Osteoblast (primary cell): ENCODE measurements around the gene BDKRB2. TPM values are rescaled to one million over a fixed set of nuclear protein-coding genes. Genes with fewer than 3 reads are reported as not detected.

Source experiments
- DNase-seq: peaks from one replicate; pipeline ENCODE4 v3.0.0; 2011; ENCODE audit warnings: low spot score, mixed read lengths; ENCODE audit not compliant: insufficient read length; ENCODE audit errors: missing footprints
- H2AFZ ChIP-seq: 2 replicates; pipeline ENCODE4 v1.6.0; 2011; ENCODE audit warnings: mild to moderate bottlenecking, low read length
- H3K27ac ChIP-seq: 2 replicates; pipeline ENCODE4 v1.5.1; 2011; ENCODE audit warnings: mild to moderate bottlenecking, low read depth, low read length, moderate library complexity
- H3K27me3 ChIP-seq: 2 replicates; pipeline ENCODE4 v1.6.0; 2012; ENCODE audit warnings: mild to moderate bottlenecking, control low read depth, inconsistent platforms, low read length, moderate library complexity; ENCODE audit not compliant: insufficient read depth
- H3K36me3 ChIP-seq: 2 replicates; pipeline ENCODE4 v1.5.1; 2011; ENCODE audit warnings: mild to moderate bottlenecking, low read length, control low read depth, moderate library complexity; ENCODE audit not compliant: insufficient read depth
- H3K4me1 ChIP-seq: 2 replicates; pipeline ENCODE4 v1.5.1; 2011; ENCODE audit warnings: mild to moderate bottlenecking, low read length, control low read depth, moderate library complexity; ENCODE audit not compliant: insufficient read depth
- H3K4me2 ChIP-seq: 2 replicates; pipeline ENCODE4 v1.6.0; 2011; ENCODE audit warnings: mild to moderate bottlenecking, low read length; ENCODE audit not compliant: insufficient read depth
- H3K4me3 ChIP-seq: fragments of 200-600 bp; sonication (generic); 3 replicates; pipeline ENCODE4 v1.5.1; 2012; ENCODE audit warnings: mild to moderate bottlenecking, low read length, inconsistent platforms; ENCODE audit not compliant: insufficient read depth
- H3K79me2 ChIP-seq: 2 replicates; pipeline ENCODE4 v1.6.0; 2012; ENCODE audit warnings: mild to moderate bottlenecking, low read length, control low read depth, inconsistent platforms; ENCODE audit not compliant: insufficient read depth
- H3K9me3 ChIP-seq: 2 replicates; pipeline ENCODE4 v1.5.1; 2011; ENCODE audit warnings: low read depth, low read length, control low read depth
- H4K20me1 ChIP-seq: 2 replicates; pipeline ENCODE4 v1.6.0; 2012; ENCODE audit warnings: mild to moderate bottlenecking, low read length, control low read depth; ENCODE audit not compliant: insufficient read depth
- total RNA-seq: library from RNA; depleted of rRNA; stranded (reverse); fragments of >200 nt; gene quantifications from 2 replicates; pipeline ENCODE4 v1.2.3, GENCODE V29; 2012
- TF ChIP-seq, protein P1 (sequence below): IDR thresholded peaks from 2 replicates; pipeline ENCODE4 v1.5.1; 2011; ENCODE audit warnings: mild to moderate bottlenecking, low read depth, low read length, moderate library complexity; ENCODE audit errors: extremely low read depth

Gene BDKRB2
- total RNA-seq, 1 donor: 7.6 TPM

DNA sequence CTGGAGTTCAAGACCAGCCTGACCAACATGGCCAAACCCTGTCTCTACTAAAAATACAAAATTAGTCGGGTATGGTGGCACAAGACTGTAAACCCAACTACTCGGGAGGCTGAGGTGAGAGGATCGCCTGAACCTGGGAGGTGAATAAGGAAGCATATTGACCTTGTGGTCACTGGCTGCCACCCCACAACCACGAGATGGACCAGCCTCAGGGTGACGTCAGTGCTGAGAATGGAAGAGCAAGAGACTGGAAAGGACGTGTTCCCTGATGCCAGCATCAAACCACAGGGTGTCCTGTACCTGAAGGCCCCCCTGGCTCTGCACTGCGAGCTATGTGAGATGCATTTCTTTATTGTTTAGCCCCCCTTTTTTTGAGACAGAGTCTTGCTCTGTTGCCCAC lies 45.9 kb upstream of the BDKRB2 start:
- TF ChIP-seq, protein P1, sequence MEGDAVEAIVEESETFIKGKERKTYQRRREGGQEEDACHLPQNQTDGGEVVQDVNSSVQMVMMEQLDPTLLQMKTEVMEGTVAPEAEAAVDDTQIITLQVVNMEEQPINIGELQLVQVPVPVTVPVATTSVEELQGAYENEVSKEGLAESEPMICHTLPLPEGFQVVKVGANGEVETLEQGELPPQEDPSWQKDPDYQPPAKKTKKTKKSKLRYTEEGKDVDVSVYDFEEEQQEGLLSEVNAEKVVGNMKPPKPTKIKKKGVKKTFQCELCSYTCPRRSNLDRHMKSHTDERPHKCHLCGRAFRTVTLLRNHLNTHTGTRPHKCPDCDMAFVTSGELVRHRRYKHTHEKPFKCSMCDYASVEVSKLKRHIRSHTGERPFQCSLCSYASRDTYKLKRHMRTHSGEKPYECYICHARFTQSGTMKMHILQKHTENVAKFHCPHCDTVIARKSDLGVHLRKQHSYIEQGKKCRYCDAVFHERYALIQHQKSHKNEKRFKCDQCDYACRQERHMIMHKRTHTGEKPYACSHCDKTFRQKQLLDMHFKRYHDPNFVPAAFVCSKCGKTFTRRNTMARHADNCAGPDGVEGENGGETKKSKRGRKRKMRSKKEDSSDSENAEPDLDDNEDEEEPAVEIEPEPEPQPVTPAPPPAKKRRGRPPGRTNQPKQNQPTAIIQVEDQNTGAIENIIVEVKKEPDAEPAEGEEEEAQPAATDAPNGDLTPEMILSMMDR: no peak
- H3K9me3 ChIP-seq: no peaks in the 10 kb centered on the region
- H3K4me1 ChIP-seq: peaks cover 19% of the 10 kb centered on the region
- no peaks in the 10 kb centered on the region for H3K36me3 ChIP-seq
- no peak for DNase-seq
- no peak overlapping the region for H3K4me3 ChIP-seq
- H3K4me2 ChIP-seq: no peak overlapping the region
- H3K27ac ChIP-seq: no peak overlapping the region
- H2AFZ ChIP-seq: no peak overlapping the region
- no peaks in the 10 kb centered on the region for H3K79me2 ChIP-seq
- H4K20me1 ChIP-seq: no peaks in the 10 kb centered on the region
- no peaks in the 10 kb centered on the region for H3K27me3 ChIP-seq

DNA sequence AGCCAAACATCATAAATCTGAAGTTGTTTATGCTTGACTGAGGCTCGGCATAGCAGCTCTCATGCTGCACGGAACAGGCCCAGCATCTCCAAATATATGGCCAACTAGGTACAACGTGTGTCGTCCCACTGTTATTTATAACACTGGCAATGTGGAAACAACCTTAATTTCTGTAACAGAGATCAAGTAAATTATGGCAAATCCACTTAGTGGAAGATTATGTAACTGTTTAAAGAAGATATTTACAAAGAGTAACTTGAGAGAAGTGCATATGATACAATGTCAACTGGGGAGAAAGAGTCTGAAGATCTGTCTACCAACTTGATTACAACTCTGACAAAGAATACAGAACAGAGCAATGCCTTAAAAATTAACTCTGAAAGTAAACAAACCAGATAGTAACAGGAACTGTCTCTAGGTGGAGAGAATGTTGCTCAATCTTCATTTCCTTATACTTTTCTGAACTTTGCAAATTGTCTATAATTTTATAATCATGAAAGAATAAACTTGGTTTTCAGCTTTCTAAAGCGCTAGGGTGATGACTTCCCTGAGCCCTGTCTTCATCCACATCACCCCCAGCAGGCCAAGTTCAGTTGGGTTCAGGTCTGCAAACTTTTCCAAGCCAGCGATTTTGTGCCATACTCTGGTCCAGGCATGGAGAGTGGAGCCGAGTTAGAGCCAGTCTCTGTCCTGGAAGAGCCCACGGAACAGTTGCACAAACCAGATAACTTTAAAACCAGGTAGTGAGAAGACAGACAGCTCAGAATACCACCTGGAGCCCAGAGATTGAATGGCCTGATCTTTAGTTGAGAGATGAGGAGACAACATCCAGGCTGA lies 44.3 kb upstream of the BDKRB2 start:
- Histone ChIP-seq H3K4me1 (peaks cover 19% of the 10 kb centered on the region), H2AFZ (no peak overlapping the region), H3K79me2 (no peaks in the 10 kb centered on the region), H3K27me3 (no peaks in the 10 kb centered on the region), H4K20me1 (no peaks in the 10 kb centered on the region), H3K4me3 (no peak overlapping the region), H3K36me3 (no peaks in the 10 kb centered on the region), H3K9me3 (no peaks in the 10 kb centered on the region), H3K4me2 (no peak overlapping the region), H3K27ac (no peak overlapping the region)
- TF ChIP-seq, protein P1: no peak
- no peak for DNase-seq

DNA sequence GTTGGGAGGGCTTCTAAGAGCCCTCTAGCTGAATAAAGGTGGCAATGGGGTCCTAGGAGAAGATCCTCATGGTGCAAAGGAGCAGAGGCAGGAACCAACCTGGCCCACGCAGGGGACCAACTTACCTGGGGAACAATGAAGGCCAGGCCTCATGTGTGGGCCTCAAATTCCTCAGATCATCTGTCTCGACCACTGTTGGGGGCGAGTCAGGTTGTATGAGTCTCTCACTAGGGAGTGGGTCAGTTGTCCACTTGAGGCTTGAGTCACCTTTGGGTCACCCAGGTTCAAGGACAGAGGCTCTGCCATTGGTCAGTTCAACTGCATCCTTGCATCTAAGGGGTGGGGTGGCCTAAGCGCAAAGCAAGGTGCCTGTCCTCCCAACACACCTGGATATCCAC lies 43.7 kb upstream of the BDKRB2 start:
- Histone ChIP-seq H3K4me1 (peaks cover 20% of the 10 kb centered on the region), H3K27me3 (no peaks in the 10 kb centered on the region), H3K4me3 (no peak overlapping the region), H3K36me3 (no peaks in the 10 kb centered on the region), H4K20me1 (no peaks in the 10 kb centered on the region), H3K9me3 (no peaks in the 10 kb centered on the region), H3K4me2 (no peak overlapping the region), H2AFZ (no peak overlapping the region), H3K27ac (peak overlapping the region; percentile 69), H3K79me2 (no peaks in the 10 kb centered on the region)
- TF ChIP-seq, protein P1: no peak
- DNase-seq: no peak

DNA sequence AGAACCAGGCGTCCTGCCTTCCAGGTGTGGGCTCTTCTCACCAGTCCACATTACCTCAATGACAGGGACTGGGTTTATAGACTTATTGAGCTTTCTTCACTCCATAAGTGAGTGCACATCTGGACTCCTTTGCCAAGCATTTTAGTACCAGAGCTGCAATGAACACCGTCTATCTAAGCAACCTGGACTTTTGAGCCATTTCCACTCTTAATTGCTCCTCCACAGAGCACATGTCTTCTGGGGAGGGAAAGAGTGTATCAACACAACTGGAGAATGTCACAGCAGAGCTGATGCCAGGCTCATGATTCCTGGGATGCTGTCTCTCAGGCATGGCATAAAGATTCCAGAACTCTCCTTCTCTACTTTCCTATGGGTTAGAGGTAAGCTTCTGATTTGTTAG lies 43.0 kb upstream of the BDKRB2 start:
- no peaks in the 10 kb centered on the region for H3K36me3 ChIP-seq
- TF ChIP-seq, protein P1: no peak
- H4K20me1 ChIP-seq: no peaks in the 10 kb centered on the region
- no peak overlapping the region for H3K4me3 ChIP-seq
- H3K9me3 ChIP-seq: no peaks in the 10 kb centered on the region
- H3K27ac ChIP-seq: peak overlapping the region; percentile 69
- H3K79me2 ChIP-seq: no peaks in the 10 kb centered on the region
- H3K4me2 ChIP-seq: no peak overlapping the region
- H3K4me1 ChIP-seq: peaks cover 27% of the 10 kb centered on the region
- H3K27me3 ChIP-seq: no peaks in the 10 kb centered on the region
- H2AFZ ChIP-seq: no peak overlapping the region
- no peak for DNase-seq
